HL-60 (cell line): Measurements from ENCODE around the gene EPHA4.

Experiments used
- DNase-seq, 2 experiments: peaks; one replicate each; pipeline ENCODE4 v3.0.0-alpha.2; 2010 to 2020; ENCODE audit warnings: low read depth in 1 of 2, low spot score in 1 of 2
- H3K27ac ChIP-seq: fragments of 250-450 bp; sonication (Bioruptor Pico); replicated peaks from 2 replicates; pipeline ENCODE4 v1.5.1; 2020; ENCODE audit warnings: mild to moderate bottlenecking, moderate library complexity
- H3K27me3 ChIP-seq: fragments of 250-450 bp; sonication (Bioruptor Pico); 2 replicates; pipeline ENCODE4 v1.5.1; 2021; ENCODE audit warnings: mild to moderate bottlenecking, moderate library complexity; ENCODE audit not compliant: insufficient read depth, poor library complexity, severe bottlenecking
- H3K4me3 ChIP-seq: replicated peaks from 2 replicates; pipeline ENCODE4 v1.5.1; 2011; ENCODE audit warnings: mild to moderate bottlenecking, control low read depth, low read length; ENCODE audit not compliant: insufficient read depth
- CTCF ChIP-seq: IDR thresholded peaks from one replicate; pipeline ENCODE4 v1.5.1; 2011; ENCODE audit warnings: low read length, control low read depth, inconsistent platforms; ENCODE audit not compliant: insufficient read depth
- GABPA ChIP-seq: IDR thresholded peaks from 2 replicates; pipeline ENCODE4 v1.6.1; 2012; ENCODE audit warnings: low read depth
- POLR2AphosphoS5 ChIP-seq: IDR thresholded peaks from 2 replicates; pipeline ENCODE4 v1.6.1; 2012; ENCODE audit warnings: low read depth
- SPI1 ChIP-seq: IDR thresholded peaks from 2 replicates; pipeline ENCODE4 v1.6.1; 2012; ENCODE audit warnings: low read depth, mild to moderate bottlenecking, borderline replicate concordance
- TF ChIP-seq, protein P1 (sequence below): IDR thresholded peaks from 2 replicates; pipeline ENCODE4 v1.6.1; 2012; ENCODE audit warnings: low read depth; ENCODE audit not compliant: insufficient replicate concordance

Gene EPHA4

DNA sequence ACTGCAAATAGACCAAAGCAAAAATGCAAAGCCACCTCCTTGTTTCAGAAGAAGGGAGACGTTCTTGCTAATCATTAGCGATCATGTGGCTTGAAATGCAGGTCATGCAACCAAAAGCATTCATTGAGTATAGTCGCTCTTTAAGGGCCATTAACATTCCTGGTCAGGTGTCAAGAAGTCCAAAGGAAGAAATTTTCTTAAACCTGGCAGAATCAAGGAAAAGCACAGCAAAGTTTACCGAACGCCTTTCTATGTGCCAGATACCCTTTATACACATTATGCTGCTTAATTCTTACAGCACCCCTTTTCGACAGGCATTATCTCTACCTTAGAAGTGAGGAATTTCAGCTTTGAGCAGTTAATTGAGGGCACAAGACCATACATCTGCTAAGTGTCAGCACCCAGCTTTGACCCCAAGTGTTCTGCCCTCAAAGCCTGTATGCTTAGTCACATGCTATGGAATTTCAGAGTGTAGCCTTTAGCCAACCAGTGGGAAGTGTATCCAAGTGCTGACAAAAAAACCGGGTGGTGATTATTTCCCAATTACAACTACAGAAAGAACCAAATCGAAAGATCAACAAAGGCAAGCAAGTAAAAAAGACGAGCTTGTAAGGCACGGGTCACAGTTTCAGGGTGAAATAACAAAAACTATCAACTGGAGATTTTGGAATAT lies 70.8 kb downstream of the EPHA4 start:
- Histone ChIP-seq H3K27ac (no peak overlapping the region), H3K27me3 (no peaks in the 10 kb centered on the region), H3K4me3 (no peak overlapping the region)
- TF ChIP-seq POLR2AphosphoS5 (no peak), CTCF (no peak), GABPA (no peak), SPI1 (no peak)
- TF ChIP-seq, protein P1, sequence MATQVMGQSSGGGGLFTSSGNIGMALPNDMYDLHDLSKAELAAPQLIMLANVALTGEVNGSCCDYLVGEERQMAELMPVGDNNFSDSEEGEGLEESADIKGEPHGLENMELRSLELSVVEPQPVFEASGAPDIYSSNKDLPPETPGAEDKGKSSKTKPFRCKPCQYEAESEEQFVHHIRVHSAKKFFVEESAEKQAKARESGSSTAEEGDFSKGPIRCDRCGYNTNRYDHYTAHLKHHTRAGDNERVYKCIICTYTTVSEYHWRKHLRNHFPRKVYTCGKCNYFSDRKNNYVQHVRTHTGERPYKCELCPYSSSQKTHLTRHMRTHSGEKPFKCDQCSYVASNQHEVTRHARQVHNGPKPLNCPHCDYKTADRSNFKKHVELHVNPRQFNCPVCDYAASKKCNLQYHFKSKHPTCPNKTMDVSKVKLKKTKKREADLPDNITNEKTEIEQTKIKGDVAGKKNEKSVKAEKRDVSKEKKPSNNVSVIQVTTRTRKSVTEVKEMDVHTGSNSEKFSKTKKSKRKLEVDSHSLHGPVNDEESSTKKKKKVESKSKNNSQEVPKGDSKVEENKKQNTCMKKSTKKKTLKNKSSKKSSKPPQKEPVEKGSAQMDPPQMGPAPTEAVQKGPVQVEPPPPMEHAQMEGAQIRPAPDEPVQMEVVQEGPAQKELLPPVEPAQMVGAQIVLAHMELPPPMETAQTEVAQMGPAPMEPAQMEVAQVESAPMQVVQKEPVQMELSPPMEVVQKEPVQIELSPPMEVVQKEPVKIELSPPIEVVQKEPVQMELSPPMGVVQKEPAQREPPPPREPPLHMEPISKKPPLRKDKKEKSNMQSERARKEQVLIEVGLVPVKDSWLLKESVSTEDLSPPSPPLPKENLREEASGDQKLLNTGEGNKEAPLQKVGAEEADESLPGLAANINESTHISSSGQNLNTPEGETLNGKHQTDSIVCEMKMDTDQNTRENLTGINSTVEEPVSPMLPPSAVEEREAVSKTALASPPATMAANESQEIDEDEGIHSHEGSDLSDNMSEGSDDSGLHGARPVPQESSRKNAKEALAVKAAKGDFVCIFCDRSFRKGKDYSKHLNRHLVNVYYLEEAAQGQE, result no peak
- no peak for DNase-seq

GRCh38 chr2:221500501-221501209 lies 71.4 kb downstream of the EPHA4 start:
- Histone ChIP-seq H3K27me3 (no peaks in the 10 kb centered on the region), H3K4me3 (no peak overlapping the region), H3K27ac (no peak overlapping the region)
- no peak for DNase-seq
- TF ChIP-seq, protein P1, result no peak
- TF ChIP-seq CTCF, result no peak
- no peak for TF ChIP-seq GABPA
- TF ChIP-seq SPI1, result no peak
- TF ChIP-seq POLR2AphosphoS5, result no peak

GRCh38 chr2:221495731-221496130 lies 76.4 kb downstream of the EPHA4 start:
- Histone ChIP-seq H3K27me3 (no peaks in the 10 kb centered on the region), H3K4me3 (no peak overlapping the region), H3K27ac (no peak overlapping the region)
- DNase-seq, result no peak
- TF ChIP-seq POLR2AphosphoS5 (no peak), CTCF (no peak), GABPA (no peak)
